Gastroesophageal sphincter (tissue), 3 donors: ENCODE results near the gene TOMM5.

Source experiments
- CTCF ChIP-seq, 4 experiments: fragments of 200-600 bp in 2 of 4; fragments of 450-650 bp in 2 of 4; sonication (generic) in 1 of 4; IDR thresholded peaks; one replicate each; pipeline ENCODE4 v1.5.1; 2017 to 2019; ENCODE audit warnings: antibody characterized with exemption in 4 of 4, mild to moderate bottlenecking in 2 of 4, moderate library complexity in 2 of 4
- EP300 ChIP-seq: sonication (generic); formaldehyde crosslinking; IDR thresholded peaks from one replicate; pipeline ENCODE4 v1.6.1; 2017; ENCODE audit warnings: antibody characterized with exemption, mild to moderate bottlenecking
- POLR2A ChIP-seq, 2 donors: fragments of 450-650 bp; IDR thresholded peaks; one replicate each; pipeline ENCODE4 v1.6.1; 2017; ENCODE audit warnings: antibody characterized with exemption in 2 of 2, mild to moderate bottlenecking in 2 of 2, moderate library complexity in 1 of 2
- POLR2AphosphoS5 ChIP-seq: sonication (generic); formaldehyde crosslinking; IDR thresholded peaks from one replicate; pipeline ENCODE4 v1.6.1; 2017; ENCODE audit warnings: antibody characterized with exemption

GRCh38 chr9:37582548-37583157 is 9.7 kb downstream of the TOMM5 start:
- TF ChIP-seq CTCF (IDR thresholded peaks at IDR 0.05) (peak; percentile 62 to 72 (median 67)), POLR2A (IDR thresholded peaks at IDR 0.05) (no peak), EP300 (no peak), POLR2AphosphoS5 (no peak)
